WTC11 (cell line): ENCODE results near the gene STYK1. TPM values are rescaled to one million over a fixed set of nuclear protein-coding genes. Genes with fewer than 3 reads are reported as not detected.

Source experiments
- ATAC-seq: fragments of 200-7000 bp; cut with Tn5 transposase; 2 replicates; pipeline ENCODE4 v1.10.0; 2021; ENCODE audit warnings: mild to moderate bottlenecking, moderate library complexity
- CTCF ChIA-PET: fragments of 300-600 bp; sonication (Branson Sonifier 250); formaldehyde crosslinking; loops from one replicate; lab custom pipeline; 2021; ENCODE audit warnings: antibody characterized with exemption; lab: Charles Lee
- POLR2A ChIA-PET: fragments of 350-600 bp; sonication (Branson Sonifier 250); formaldehyde crosslinking; loops from one replicate; lab custom pipeline; 2021; ENCODE audit warnings: antibody characterized with exemption; lab: Charles Lee
- DNase-seq: peaks from one replicate; pipeline ENCODE4 v3.0.0; 2021; ENCODE audit warnings: low spot score
- H3K27ac Mint-ChIP-seq: 2 replicates; pipeline ENCODE4 v1.8.0; 2021; ENCODE audit warnings: mixed read lengths
- H3K27me3 Mint-ChIP-seq: 2 replicates; pipeline ENCODE4 v1.8.0; 2021; ENCODE audit warnings: low read depth, mild to moderate bottlenecking, moderate library complexity, mixed read lengths
- H3K36me3 Mint-ChIP-seq: 2 replicates; pipeline ENCODE4 v1.8.0; 2021; ENCODE audit warnings: mixed read lengths
- H3K4me1 Mint-ChIP-seq: 2 replicates; pipeline ENCODE4 v1.8.0; 2022; ENCODE audit warnings: mixed read lengths
- H3K4me3 Mint-ChIP-seq: 2 replicates; pipeline ENCODE4 v1.8.0; 2021; ENCODE audit warnings: mild to moderate bottlenecking, moderate library complexity, mixed read lengths
- H3K9me3 Mint-ChIP-seq: 2 replicates; pipeline ENCODE4 v1.8.0; 2021; ENCODE audit warnings: mixed read lengths
- ATF1 ChIP-seq: sonication (generic); formaldehyde crosslinking; IDR thresholded peaks from 2 replicates; pipeline ENCODE4 v1.8.1; 2023; ENCODE audit warnings: mild to moderate bottlenecking, moderate library complexity, missing genetic modification reagents
- CBFB ChIP-seq: sonication (generic); formaldehyde crosslinking; IDR thresholded peaks from 2 replicates; pipeline ENCODE4 v1.8.1; 2022; ENCODE audit warnings: mild to moderate bottlenecking, low read depth, missing genetic modification reagents
- CREM ChIP-seq: sonication (generic); formaldehyde crosslinking; IDR thresholded peaks from 2 replicates; pipeline ENCODE4 v1.8.1; 2022; ENCODE audit warnings: mild to moderate bottlenecking, missing genetic modification reagents, moderate library complexity
- ETV6 ChIP-seq: sonication (generic); formaldehyde crosslinking; IDR thresholded peaks from 2 replicates; pipeline ENCODE4 v1.8.1; 2022; ENCODE audit warnings: mild to moderate bottlenecking, missing genetic modification reagents
- FOXJ3 ChIP-seq: sonication (generic); formaldehyde crosslinking; IDR thresholded peaks from 2 replicates; pipeline ENCODE4 v1.9.0; 2021; ENCODE audit warnings: missing genetic modification reagents, mild to moderate bottlenecking, borderline replicate concordance
- GABPB1 ChIP-seq: sonication (generic); formaldehyde crosslinking; IDR thresholded peaks from 2 replicates; pipeline ENCODE4 v1.8.1; 2023; ENCODE audit warnings: mild to moderate bottlenecking, missing genetic modification reagents
- IRF1 ChIP-seq: sonication (generic); formaldehyde crosslinking; IDR thresholded peaks from 2 replicates; pipeline ENCODE4 v1.8.0; 2023; ENCODE audit warnings: missing genetic modification reagents
- IRF2 ChIP-seq: sonication (generic); formaldehyde crosslinking; IDR thresholded peaks from 2 replicates; pipeline ENCODE4 v1.8.0; 2022; ENCODE audit warnings: low read depth, missing genetic modification reagents, borderline replicate concordance
- JAZF1 ChIP-seq: fragments of 250-450 bp; sonication (Bioruptor Pico); IDR thresholded peaks from 2 replicates; pipeline ENCODE4 v1.9.0; 2021; ENCODE audit warnings: moderate library complexity, mild to moderate bottlenecking, inconsistent platforms
- MYBL2 ChIP-seq: sonication (generic); formaldehyde crosslinking; IDR thresholded peaks from 2 replicates; pipeline ENCODE4 v1.8.1; 2023; ENCODE audit warnings: mild to moderate bottlenecking, moderate library complexity, missing genetic modification reagents
- NFE2L1 ChIP-seq: sonication (generic); formaldehyde crosslinking; IDR thresholded peaks from 2 replicates; pipeline ENCODE4 v1.8.1; 2023; ENCODE audit warnings: missing genetic modification reagents
- NR3C1 ChIP-seq: sonication (generic); formaldehyde crosslinking; conservative IDR thresholded peaks from 2 replicates; pipeline ENCODE4 v1.8.1; 2023; ENCODE audit warnings: low read depth, mild to moderate bottlenecking, missing genetic modification reagents
- RORB ChIP-seq: fragments of 250-450 bp; sonication (Bioruptor Pico); IDR thresholded peaks from 2 replicates; pipeline ENCODE4 v1.9.0; 2021; ENCODE audit warnings: mild to moderate bottlenecking
- SMAD3 ChIP-seq: sonication (generic); formaldehyde crosslinking; IDR thresholded peaks from 2 replicates; pipeline ENCODE4 v1.8.0; 2022; ENCODE audit warnings: missing genetic modification reagents, mild to moderate bottlenecking, borderline replicate concordance
- SOX15 ChIP-seq: fragments of 250-450 bp; sonication (Bioruptor Pico); IDR thresholded peaks from 2 replicates; pipeline ENCODE4 v1.9.0; 2021; ENCODE audit warnings: mild to moderate bottlenecking
- TEAD1 ChIP-seq: sonication (generic); formaldehyde crosslinking; IDR thresholded peaks from 2 replicates; pipeline ENCODE4 v1.8.0; 2022; ENCODE audit warnings: mild to moderate bottlenecking, missing genetic modification reagents
- ZSCAN18 ChIP-seq: fragments of 250-450 bp; sonication (Bioruptor Pico); IDR thresholded peaks from 2 replicates; pipeline ENCODE4 v2.1.2; 2022; ENCODE audit warnings: mild to moderate bottlenecking, moderate library complexity
- total RNA-seq: library from RNA; stranded (reverse); gene quantifications from 3 replicates; pipeline ENCODE4 v1.2.3, GENCODE V29; 2021
- TF ChIP-seq, protein P1 (sequence below): sonication (generic); formaldehyde crosslinking; conservative IDR thresholded peaks from 2 replicates; pipeline ENCODE4 v1.8.1; 2022; ENCODE audit warnings: mild to moderate bottlenecking, missing genetic modification reagents
- TF ChIP-seq, protein P2 (sequence below): sonication (generic); formaldehyde crosslinking; IDR thresholded peaks from 2 replicates; pipeline ENCODE4 v1.8.1; 2023; ENCODE audit warnings: mild to moderate bottlenecking, moderate library complexity, missing genetic modification reagents
- TF ChIP-seq, protein P3 (sequence below): fragments of 200-600 bp; IDR thresholded peaks from 2 replicates; pipeline ENCODE4 v1.8.0; 2022; ENCODE audit warnings: antibody characterized with exemption
- TF ChIP-seq, protein P4 (sequence below): sonication (generic); formaldehyde crosslinking; IDR thresholded peaks from 2 replicates; pipeline ENCODE4 v1.8.0; 2022; ENCODE audit warnings: mild to moderate bottlenecking, missing genetic modification reagents
- TF ChIP-seq, protein P5 (sequence below): sonication (generic); formaldehyde crosslinking; IDR thresholded peaks from 2 replicates; pipeline ENCODE4 v1.8.1; 2023; ENCODE audit warnings: mild to moderate bottlenecking, missing genetic modification reagents, moderate library complexity

Gene STYK1
- total RNA-seq, 1 experiment from 2014 or later, result 1.6 TPM

- Mint-ChIP-seq H3K27ac (no peak overlapping the region), H3K4me1 (no peaks in the 10 kb centered on the region), H3K36me3 (peaks cover 80% of the 10 kb centered on the region), H3K9me3 (no peaks in the 10 kb centered on the region), H3K4me3 (no peak overlapping the region), H3K27me3 (no peaks in the 10 kb centered on the region)
- CTCF ChIA-PET, result no interaction called here
- DNase-seq, result no peak
- TF ChIP-seq, protein P1, sequence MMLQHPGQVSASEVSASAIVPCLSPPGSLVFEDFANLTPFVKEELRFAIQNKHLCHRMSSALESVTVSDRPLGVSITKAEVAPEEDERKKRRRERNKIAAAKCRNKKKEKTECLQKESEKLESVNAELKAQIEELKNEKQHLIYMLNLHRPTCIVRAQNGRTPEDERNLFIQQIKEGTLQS, result no peak
- no peak for ATAC-seq
- POLR2A ChIA-PET, result no interaction called here
Observed at GRCh38 chr12:10708862-10709261, 35.0 kb upstream of the STYK1 start.

DNA sequence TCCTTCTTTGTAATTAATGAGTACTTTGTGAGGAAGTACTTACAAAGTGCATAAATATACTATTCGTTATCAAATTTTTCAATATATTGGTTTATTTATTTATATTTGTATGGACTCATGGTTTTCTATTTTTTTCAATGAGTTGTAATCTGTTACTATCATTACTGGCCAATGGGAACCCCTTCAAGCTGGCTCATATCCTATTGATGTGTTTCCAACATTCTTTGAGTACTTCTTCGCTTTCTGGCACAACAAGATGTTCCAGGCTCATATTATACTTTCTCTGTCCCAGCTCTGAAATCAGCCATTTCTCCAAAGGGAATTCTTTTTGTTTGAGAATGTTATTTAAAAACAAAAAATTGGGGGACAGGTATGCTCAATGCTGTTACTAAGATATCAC, 31.8 kb upstream of the STYK1 start:
- ChIA-PET POLR2A (no interaction called here), CTCF (no interaction called here)
- Mint-ChIP-seq H3K27me3 (no peaks in the 10 kb centered on the region), H3K36me3 (peaks cover 78% of the 10 kb centered on the region), H3K4me3 (no peak overlapping the region), H3K27ac (no peak overlapping the region), H3K9me3 (no peaks in the 10 kb centered on the region), H3K4me1 (no peaks in the 10 kb centered on the region)
- DNase-seq, result no peak
- TF ChIP-seq SMAD3 (no peak), NFE2L1 (CRISPR knock-in tag) (no peak), TEAD1 (CRISPR knock-in tag) (no peak), ATF1 (no peak), NR3C1 (no peak)
- ATAC-seq, result no peak

DNA sequence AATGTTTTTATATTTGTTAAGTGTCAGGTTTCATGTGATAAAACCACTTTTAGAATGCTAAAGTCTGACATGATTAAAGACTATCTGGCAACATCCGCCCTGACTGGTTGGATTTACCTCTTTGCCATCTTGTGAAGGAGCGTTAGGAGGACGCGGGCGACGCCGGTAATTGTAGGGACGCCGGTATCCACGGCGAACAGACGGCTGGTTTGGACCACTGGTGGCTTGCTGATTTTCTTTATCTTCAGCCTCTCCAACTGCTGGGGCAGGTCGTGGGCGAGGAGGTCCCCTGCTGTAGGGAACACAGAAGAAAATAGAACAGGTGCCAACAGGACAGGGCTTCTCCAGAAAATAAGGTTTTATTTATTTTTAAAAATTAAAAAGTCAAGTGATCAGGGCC, 28.0 kb upstream of the STYK1 start:
- ATAC-seq, result no peak
- CTCF ChIA-PET, result no interaction called here
- no peak overlapping the region for H3K4me3 Mint-ChIP-seq
- H3K4me1 Mint-ChIP-seq, result no peaks in the 10 kb centered on the region
- TF ChIP-seq, protein P2, sequence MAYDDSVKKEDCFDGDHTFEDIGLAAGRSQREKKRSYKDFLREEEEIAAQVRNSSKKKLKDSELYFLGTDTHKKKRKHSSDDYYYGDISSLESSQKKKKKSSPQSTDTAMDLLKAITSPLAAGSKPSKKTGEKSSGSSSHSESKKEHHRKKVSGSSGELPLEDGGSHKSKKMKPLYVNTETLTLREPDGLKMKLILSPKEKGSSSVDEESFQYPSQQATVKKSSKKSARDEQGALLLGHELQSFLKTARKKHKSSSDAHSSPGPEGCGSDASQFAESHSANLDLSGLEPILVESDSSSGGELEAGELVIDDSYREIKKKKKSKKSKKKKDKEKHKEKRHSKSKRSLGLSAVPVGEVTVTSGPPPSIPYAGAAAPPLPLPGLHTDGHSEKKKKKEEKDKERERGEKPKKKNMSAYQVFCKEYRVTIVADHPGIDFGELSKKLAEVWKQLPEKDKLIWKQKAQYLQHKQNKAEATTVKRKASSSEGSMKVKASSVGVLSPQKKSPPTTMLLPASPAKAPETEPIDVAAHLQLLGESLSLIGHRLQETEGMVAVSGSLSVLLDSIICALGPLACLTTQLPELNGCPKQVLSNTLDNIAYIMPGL (CRISPR knock-in tag), result no peak
- TF ChIP-seq MYBL2 (CRISPR knock-in tag) (no peak), ZSCAN18 (CRISPR knock-in tag) (no peak), FOXJ3 (no peak), ETV6 (CRISPR knock-in tag) (no peak), JAZF1 (no peak), IRF2 (CRISPR knock-in tag) (no peak), CREM (CRISPR knock-in tag) (no peak), RORB (CRISPR knock-in tag) (no peak), IRF1 (CRISPR knock-in tag) (no peak), GABPB1 (no peak), SOX15 (CRISPR knock-in tag) (no peak), CBFB (CRISPR knock-in tag) (no peak)
- TF ChIP-seq, protein P3, sequence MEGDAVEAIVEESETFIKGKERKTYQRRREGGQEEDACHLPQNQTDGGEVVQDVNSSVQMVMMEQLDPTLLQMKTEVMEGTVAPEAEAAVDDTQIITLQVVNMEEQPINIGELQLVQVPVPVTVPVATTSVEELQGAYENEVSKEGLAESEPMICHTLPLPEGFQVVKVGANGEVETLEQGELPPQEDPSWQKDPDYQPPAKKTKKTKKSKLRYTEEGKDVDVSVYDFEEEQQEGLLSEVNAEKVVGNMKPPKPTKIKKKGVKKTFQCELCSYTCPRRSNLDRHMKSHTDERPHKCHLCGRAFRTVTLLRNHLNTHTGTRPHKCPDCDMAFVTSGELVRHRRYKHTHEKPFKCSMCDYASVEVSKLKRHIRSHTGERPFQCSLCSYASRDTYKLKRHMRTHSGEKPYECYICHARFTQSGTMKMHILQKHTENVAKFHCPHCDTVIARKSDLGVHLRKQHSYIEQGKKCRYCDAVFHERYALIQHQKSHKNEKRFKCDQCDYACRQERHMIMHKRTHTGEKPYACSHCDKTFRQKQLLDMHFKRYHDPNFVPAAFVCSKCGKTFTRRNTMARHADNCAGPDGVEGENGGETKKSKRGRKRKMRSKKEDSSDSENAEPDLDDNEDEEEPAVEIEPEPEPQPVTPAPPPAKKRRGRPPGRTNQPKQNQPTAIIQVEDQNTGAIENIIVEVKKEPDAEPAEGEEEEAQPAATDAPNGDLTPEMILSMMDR, result no peak
- TF ChIP-seq, protein P4, sequence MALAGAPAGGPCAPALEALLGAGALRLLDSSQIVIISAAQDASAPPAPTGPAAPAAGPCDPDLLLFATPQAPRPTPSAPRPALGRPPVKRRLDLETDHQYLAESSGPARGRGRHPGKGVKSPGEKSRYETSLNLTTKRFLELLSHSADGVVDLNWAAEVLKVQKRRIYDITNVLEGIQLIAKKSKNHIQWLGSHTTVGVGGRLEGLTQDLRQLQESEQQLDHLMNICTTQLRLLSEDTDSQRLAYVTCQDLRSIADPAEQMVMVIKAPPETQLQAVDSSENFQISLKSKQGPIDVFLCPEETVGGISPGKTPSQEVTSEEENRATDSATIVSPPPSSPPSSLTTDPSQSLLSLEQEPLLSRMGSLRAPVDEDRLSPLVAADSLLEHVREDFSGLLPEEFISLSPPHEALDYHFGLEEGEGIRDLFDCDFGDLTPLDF (CRISPR knock-in tag), result no peak
- TF ChIP-seq, protein P5, sequence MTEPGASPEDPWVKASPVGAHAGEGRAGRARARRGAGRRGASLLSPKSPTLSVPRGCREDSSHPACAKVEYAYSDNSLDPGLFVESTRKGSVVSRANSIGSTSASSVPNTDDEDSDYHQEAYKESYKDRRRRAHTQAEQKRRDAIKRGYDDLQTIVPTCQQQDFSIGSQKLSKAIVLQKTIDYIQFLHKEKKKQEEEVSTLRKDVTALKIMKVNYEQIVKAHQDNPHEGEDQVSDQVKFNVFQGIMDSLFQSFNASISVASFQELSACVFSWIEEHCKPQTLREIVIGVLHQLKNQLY (CRISPR knock-in tag), result no peak
- TF ChIP-seq, all 79 proteins: peak for 0
- H3K36me3 Mint-ChIP-seq, result peaks cover 65% of the 10 kb centered on the region
- no peaks in the 10 kb centered on the region for H3K9me3 Mint-ChIP-seq
- no peak for DNase-seq
- POLR2A ChIA-PET, result no interaction called here
- H3K27me3 Mint-ChIP-seq, result no peaks in the 10 kb centered on the region
- H3K27ac Mint-ChIP-seq, result no peak overlapping the region
